GM18873 (cell line): ENCODE data around the gene MCUB.
"Not testable (repeated sequence)": the region's sequence is repeated elsewhere in the genome, so short reads cannot be mapped to it uniquely, and the experiment has no call there.

Source experiments
- ATAC-seq: cut with Tn5 transposase; IDR thresholded peaks from one replicate; pipeline ENCODE4 v1.9.1; 2021; ENCODE audit warnings: mild to moderate bottlenecking, moderate library complexity, moderate number of reproducible peaks; ENCODE audit not compliant: unreplicated experiment, low FRiP score

MCUB gene

DNA sequence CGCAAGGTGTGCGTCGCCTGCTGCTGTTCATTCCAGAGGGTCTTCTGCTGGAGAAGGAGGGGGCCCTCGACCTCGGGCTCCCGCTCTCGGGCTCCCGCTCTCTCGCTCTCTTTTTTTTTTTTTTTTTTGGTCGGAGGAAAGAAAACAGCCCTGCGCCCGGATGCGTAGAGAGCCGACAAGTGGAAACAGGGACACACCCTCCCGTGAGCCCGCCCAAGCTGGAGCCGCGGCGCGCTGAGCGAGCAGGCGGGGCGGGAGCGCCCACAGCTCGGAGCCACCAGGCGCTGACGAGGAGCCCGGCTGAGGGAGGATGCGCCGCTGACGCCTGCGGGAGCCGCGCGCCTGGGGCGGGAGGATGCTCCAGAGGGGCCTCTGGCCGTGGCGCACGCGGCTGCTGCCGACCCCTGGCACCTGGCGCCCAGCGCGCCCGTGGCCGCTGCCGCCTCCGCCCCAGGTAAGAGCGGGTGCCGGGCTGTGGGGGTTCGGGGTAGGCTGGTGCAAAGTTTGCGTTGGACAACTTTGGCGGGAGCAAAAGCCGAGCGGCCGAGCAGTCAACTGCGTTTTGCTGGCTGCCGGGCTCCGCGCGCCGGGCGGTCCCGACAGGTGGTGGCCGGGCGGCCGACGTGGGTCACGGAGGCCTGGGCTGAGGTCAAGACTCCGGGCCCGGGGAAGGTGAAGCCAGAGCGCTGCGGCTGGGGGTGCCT lies at the start of gene MCUB:
MCUB (plus strand) TSS at position 264 of the 704 bp plus-strand sequence; CDS start at position 356, 92 bp downstream.
- peak; percentile 85 for ATAC-seq

DNA sequence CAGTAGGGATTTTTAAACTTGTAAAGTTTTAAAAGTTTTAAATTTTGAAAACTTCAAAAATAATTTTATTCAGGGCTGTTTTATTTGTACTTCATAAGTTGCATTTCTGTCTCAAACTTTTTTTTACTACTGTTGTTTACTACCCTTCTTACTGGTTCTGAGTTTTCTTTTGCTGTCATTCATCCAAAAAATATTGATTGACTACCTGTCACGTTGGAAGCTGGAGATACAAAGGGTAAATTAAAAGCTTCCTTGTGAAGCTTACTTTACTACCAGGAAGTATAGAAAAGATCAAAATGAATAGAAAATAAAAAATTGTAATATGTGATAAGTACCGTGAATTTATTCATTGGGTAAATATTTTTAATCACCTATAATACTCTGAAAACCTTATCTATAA lies 49.4 kb upstream of the MCUB start:
- no peak for ATAC-seq

DNA sequence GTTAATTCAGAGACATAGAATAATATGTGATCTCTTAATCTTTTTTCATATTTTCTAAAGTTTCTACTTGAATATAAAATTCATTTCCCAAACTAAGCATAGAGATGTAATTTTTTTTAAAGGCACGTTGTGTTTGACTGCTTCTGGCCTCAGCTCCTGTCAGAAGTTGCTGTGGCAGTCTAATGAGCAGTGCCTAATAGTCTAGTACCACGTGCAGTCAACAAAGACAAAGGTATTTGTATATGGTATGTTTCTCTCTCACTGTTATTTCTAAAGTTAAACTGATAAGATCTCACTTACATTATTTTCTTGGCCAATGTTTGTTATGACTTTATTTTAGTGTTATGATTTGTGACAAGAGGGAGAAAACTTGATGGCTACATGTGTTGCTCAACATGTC lies 48.6 kb upstream of the MCUB start:
- no peak for ATAC-seq

DNA sequence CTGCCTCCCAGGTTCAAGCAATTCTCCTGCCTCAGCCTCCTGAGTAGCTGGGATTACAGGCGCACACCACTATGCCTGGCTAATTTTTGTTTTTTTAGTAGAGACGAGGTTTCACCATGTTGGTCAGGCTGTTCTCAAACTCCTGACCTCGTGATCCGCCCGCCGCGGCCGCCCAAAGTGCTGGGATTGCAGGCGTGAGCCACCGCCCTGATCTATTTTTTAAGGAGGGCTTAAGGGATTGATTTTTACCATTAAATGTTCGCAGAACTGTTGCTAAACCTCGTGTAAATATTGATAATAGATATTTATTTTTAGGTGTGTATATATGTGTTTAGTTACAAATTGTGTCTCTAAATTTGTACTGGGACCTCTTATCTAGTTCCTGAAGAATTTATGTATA lies 46.7 kb upstream of the MCUB start:
- not testable (repeated sequence) for ATAC-seq

DNA sequence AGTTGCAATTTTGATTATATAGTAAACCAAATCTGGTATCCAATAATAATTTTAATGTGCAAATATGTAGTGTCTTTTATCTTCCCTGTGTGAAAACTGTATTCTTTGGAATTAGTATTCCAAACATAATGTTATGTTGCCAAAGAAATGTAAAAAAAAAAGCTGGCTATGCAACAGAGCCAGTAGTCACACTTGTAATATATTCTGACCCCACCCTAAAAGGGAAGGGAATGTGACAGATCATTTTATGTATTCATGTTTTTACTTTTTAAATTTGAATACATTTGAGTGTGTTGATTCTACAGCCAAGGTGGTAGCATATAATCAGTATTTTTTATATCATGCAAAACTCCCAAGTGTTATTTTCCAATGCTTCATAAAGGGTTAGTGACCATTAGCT lies 27.9 kb upstream of the MCUB start:
- no peak for ATAC-seq

GRCh38 chr4:109545401-109545800 lies 14.6 kb upstream of the MCUB start:
- no peak for ATAC-seq

- ATAC-seq = no peak
These were observed 12.7 kb upstream of the MCUB start for GRCh38 chr4:109547394-109547793.

DNA sequence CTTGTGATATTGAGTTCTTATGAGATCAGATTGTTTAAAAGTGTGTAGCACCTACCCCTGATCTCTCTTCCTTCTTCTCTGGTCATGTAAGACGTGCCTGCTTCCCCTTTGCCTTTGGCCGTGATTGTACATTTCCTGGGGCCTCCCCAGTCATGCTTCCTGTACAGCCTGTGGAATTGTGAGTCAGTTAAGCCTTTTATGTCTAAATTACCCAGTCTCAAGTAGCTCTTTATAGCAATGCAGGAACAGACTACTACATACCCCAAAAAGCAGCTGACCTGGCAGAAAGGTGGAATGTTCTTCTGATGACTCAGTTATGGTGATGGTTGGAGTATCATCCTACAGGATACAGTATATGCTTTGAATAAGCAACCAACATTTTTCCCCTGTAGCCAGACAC lies 11.4 kb upstream of the MCUB start:
- ATAC-seq = no peak

GRCh38 chr4:109552237-109552636 lies 7.8 kb upstream of the MCUB start:
- ATAC-seq = no peak

DNA sequence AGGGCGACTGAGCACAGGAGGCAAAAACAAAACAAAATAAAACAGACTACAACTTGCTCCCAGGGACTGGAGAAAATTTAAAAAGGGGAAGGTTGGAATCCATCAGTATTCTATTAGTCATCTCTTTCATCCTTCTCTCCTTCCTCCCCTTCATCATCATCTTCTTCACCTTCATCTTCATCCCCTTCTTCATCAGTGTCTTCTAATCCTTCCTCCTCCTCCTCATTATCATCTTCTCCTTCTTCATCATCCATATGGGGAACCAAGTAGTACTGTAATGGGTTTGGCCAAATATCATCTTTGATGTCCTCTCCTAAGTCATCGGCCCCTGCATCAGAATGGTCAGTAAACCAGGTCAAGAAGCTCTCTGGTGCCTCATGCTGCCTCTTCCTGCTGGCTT lies 6.9 kb upstream of the MCUB start:
- ATAC-seq = no peak

DNA sequence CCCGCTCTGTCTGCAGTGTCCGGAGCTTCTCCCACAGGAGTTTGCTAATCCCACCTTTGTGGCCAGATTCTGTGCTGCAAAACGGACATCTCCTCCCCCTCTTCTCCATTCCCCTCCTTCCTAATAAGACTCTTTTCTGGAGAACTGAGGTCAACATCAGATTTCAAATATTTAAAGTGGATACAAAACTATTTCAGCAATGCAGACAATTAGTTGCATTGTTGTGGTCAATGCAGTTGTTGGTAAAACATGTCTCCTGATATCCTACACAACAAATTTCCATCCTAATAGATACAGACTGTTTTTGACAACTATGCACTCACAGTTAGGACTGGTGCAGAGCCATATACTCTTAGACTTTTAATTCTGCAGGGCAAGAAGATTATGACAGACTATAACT lies 5.1 kb upstream of the MCUB start:
- no peak for ATAC-seq

DNA sequence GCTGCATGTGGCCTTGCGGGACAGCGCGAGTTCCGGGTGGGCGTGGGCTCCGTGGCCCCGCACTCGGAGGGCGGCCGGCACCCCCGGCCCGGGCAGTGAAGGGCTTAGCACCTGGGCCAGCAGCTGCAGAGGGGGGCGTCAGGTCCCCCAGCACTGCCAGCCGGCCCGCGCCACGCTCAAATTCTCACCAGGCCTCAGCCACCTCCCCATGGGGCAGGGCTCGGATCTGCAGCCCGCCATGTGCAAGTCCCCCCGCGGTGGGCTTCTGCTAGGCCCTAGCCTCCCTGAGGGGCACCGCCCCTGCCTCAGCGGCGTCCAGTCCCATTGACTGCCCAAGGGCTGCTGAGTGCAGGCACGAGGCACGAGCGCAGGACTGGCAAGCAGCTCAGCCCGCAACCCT lies 2.6 kb upstream of the MCUB start:
- no peak for ATAC-seq

GRCh38 chr4:109558095-109558494 lies 2.0 kb upstream of the MCUB start:
- not testable (repeated sequence) for ATAC-seq

DNA sequence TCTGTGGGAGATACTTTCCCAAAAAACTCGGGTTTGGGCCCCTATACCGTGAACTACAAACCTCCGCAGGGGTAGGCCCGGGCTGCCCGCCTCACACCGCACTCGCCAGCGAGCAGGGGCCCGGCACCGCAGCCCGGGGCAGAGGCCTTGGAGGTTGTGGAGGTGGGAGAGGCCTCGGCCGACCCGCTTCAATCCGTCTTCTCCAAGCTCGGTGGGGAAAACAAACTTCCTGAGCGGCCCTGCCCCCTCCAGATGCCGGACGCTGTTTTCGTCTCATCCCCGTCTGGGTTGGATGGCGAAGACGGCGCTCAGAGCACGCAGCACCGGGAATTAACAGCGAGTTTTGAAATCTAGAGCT lies 442 bp upstream of the MCUB start:
- ATAC-seq = peak; percentile 19

DNA sequence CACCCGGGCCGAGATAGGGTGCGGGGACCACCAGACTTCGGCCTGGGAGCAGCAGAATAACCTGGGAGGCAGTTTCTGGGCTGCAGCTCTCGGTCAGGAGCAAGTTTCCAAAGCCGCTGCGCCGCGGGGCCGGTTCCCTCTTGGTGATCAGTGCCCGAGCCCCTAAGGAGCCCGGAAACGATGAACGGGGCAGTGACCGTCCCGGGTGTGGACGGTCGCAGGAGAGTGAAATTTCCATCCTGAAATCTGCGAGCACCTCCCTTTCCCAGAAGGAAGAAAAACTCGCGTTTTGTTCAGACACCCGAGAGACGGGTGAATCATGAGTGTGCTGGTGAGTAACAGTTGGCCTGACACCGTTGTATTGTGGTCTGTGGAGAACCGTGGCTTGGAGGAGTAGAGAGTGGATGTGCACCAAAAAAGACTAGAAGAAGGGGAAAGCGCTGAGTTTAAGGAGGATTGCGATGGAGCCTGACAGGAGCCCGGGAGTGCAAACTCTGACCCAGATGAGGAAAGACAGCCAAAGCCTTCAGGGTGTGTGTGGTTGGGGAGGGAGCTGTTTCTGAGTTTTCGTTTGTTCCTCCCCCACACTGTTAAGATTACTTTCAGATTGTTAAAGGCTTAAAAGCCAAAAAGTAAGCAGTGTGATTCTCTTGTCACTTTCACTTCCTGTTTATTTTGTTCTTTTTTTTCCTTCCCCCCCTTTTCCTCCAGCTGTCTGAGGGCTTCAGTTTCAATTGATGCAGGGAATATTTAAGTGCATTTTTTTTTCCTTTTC lies 828 bp downstream of the MCUB start:
- peak; percentile 60 for ATAC-seq

- ATAC-seq = no peak
These were observed 2.6 kb downstream of the MCUB start for GRCh38 chr4:109562457-109563239.

GRCh38 chr4:109571494-109571893 lies 11.4 kb downstream of the MCUB start:
- no peak for ATAC-seq

DNA sequence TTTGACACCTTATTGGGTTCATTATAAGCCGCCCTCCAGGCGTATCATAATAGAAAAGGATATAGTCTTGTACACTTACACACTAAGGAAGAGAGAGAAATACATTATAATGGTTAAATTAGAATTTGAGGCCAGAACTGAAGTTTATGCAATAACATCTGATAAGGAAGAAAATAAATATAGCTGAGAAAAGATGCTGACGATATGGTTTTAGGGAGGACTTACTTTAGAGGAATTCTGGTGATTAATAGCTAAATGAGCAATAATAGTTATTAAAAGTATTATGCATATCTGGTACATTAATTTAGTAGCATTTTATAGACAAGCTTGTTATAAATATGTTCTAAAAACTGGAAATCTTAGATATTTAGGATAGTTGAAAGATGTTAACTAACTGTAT lies 12.1 kb downstream of the MCUB start:
- no peak for ATAC-seq

GRCh38 chr4:109574443-109574850 lies 14.4 kb downstream of the MCUB start:
- no peak for ATAC-seq

DNA sequence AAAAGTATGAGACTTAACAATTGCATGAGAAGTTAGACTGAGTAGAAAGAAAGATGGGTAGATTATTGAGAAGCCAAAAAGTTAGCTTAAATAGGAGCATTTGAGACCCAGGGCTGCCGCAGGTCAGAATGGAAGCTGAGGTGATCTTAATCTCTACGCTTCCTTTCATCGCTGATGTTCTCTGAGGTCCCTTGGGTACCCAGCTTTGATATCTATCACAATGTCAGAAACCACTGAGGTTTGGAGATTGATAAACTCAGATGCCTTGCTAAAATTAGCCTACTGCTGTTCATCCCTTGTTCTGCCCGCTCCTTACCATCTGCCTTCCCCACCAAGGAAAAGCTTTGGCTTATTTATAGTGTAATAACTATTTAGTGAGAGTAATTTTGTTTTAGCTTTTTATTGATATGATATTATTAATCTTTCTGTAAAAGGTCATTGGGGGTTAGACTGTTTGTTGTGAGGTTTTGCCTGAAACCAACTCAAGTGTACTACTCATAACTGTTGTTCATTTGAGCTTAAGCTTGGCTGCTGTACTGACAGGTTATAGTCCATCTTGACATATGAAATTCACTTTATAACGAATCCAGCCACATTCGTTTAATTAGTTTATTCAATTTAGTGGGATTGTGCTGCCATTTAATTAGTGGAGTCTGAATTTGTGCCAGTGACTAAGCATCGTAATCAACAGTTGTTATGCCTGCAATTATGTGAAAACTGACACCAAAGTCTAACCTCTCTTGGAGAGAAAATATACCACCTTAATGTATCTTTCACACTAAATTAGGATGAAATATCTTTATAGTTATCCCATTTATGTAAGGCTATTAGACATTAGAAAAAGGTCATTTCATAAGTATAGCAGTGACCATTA lies 15.1 kb downstream of the MCUB start:
- ATAC-seq = no peak
